GM19043 (cell line): ENCODE measurements around the gene C11orf91.
A peak's percentile ranks its signal among the peaks of the same experiment; 100 is the strongest.
"Not testable (repeated sequence)": the region's sequence is repeated elsewhere in the genome, so short reads cannot be mapped to it uniquely, and the experiment has no call there.

Source experiments
- ATAC-seq: cut with Tn5 transposase; IDR thresholded peaks from one replicate; pipeline ENCODE4 v1.9.1; 2021; ENCODE audit warnings: low read depth; ENCODE audit not compliant: unreplicated experiment

The C11orf91 gene

DNA sequence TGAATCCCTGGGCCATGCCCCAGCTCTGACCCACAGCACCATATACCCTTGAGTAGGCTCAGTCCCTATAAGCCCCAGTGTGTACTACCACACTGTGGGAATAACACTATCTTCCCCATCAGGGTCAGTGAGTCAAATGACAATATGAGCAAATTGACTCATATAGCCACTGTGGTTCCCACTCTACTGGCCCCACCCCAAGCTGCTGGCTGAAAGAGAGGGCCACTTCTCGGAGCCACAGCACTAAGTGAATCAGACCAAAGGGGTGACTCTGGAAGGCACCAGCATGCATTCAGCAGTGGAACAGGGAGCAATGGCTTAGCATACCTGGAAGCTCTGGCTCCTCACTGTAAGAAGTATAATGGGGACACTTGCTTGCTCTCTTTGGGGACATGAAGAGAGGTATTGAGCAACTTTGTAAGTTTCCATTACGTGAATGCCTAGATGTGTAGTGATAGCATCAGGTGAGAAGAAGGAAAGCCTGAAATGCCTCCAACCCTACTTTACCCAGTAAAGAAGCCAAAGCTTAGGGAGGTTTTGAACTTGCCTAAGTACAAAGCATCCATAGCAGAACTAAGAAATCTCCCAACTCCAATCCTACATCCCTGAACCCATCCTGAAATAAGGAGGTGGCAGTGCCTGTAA is 22.1 kb upstream of the C11orf91 start:
- peak; percentile 63 for ATAC-seq

DNA sequence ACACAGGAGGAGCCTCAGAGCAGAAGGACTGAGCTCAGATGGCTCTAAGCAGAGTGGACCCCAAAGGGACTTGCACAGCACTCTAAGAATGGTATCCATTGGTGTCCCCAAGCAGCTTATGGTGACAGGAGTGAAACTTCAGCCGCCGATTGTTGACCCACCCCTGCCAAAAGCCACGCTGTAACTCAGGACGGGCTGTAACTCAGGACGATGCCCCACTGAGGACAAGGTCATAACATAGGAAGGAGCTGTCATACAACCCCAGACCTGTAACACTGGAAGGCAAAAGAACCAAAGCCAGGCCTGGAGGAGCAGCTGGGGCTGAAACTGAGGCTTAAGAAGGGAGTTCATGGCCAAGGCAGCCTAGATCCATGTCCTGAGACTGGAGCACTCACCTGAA is 21.4 kb upstream of the C11orf91 start:
- no peak for ATAC-seq

DNA sequence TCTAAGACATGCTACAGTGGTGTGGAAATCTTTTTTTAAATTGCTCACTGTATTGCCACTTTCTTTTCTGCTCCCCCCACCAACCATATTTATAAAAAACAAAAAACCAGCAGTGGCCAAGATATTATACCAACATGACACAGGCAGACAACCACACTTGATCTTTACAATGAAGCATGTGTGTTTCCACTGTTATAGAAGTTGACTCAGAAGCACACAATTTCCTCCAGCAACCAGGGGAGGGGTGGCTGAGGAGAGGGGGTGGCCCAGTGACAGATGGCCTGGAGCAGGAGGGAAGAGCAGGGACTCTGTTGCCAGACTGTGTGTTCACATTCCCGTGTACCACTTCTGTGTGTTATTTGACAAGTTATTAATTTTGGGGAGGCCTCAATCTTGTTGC is 20.8 kb upstream of the C11orf91 start:
- ATAC-seq: no peak

GRCh38 chr11:33719587-33719986 is 19.0 kb upstream of the C11orf91 start:
- ATAC-seq: no peak

DNA sequence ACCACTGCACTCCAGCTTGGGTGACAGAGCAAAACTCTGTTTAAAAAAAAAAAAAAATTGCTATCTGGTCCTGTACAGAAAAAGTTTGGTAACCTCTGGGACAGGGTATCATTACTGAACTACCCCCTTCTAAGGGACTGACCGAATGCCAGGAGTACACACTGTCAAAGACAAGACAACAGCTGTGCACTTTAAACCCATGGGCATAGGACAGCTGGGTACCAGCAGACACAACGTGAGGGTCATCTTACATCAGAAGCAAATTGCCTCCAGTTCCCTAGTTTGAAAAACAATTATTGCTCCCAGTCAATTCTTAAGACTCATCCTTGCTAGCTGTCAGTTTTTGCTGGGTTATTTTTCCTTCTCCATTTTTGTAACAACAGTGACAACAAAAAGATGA is 17.8 kb upstream of the C11orf91 start:
- ATAC-seq: no peak

DNA sequence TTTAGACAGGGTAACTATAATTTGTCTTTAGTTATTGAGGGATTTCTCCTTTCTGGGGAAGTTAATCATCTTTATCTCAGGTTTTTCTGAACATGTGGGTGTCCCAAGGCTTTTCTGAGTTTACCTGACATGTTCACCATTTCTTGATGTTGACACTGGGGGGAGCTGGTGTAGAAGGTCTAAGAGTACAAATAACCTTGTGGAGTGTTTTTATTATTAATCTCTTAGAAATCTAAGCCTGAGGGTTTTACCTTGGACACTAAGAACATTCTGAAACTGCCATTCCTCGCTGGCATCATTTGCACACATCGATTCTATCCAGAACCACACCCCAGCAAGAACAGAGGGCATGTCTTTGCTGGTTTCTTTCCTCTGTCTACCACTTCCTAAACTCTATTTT is 15.6 kb upstream of the C11orf91 start:
- ATAC-seq: no peak

- no peak for ATAC-seq
Observed at GRCh38 chr11:33713856-33714398, 13.3 kb upstream of the C11orf91 start.

DNA sequence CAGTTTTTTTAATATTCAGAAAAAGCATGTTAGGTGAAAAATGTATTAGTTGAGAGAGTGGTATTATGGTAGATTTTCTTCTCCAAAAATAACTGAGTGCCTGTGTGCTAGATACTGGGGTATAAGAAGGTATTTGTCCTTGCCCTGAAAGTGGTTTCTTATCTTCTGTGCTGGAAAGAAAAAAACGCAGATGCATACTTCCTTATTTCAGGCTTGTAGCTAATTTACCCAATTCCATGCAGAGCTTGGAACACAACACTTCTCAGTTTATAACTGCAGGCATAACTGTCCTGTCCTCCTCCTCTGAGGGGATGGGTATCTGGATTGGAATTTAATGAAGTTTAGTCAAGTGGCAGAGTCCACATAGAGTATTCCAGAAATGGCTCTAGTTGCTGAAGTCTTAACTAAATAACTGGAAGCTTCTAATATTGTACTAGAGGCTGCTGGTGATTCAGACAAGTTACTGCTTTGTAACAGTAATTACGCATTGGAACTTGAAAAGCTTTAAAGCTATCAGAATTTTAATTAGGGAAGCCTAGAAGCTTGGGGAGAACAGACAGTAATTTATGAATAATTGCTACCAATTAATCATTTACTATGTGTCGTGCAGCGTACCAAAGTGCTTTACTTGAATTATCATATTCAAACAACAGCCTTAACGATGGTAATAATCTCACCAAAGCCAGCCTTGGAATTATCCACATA is 12.7 kb upstream of the C11orf91 start:
- ATAC-seq: no peak

DNA sequence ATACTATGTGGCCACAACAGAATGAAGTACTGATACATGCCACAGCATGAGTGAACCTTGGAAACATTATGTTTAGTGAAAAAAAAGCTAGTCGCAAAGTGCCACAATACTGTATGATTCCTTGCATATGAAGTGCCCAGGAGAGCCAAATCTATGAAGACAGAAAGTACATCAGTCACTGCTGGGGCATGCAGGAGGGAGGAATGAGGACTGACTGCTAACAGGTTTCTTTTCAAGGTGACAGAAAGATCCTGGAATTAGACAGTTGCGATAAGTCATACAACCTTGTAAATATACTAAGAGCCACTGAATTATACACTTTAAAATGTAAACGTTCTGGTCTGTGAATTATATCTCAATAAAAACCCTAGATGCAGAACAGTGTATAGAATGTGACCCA is 11.8 kb upstream of the C11orf91 start:
- no peak for ATAC-seq

- ATAC-seq: no peak
Observed at GRCh38 chr11:33709466-33709865, 8.8 kb upstream of the C11orf91 start.

- ATAC-seq: no peak
Observed at GRCh38 chr11:33708985-33709384, 8.4 kb upstream of the C11orf91 start.

- ATAC-seq: not testable (repeated sequence)
Observed at GRCh38 chr11:33707831-33708230, 7.2 kb upstream of the C11orf91 start.

- no peak for ATAC-seq
Observed at GRCh38 chr11:33706966-33707365, 6.3 kb upstream of the C11orf91 start.

GRCh38 chr11:33706546-33706945 is 5.9 kb upstream of the C11orf91 start:
- no peak for ATAC-seq

GRCh38 chr11:33704240-33705002 is 3.8 kb upstream of the C11orf91 start:
- ATAC-seq: no peak

DNA sequence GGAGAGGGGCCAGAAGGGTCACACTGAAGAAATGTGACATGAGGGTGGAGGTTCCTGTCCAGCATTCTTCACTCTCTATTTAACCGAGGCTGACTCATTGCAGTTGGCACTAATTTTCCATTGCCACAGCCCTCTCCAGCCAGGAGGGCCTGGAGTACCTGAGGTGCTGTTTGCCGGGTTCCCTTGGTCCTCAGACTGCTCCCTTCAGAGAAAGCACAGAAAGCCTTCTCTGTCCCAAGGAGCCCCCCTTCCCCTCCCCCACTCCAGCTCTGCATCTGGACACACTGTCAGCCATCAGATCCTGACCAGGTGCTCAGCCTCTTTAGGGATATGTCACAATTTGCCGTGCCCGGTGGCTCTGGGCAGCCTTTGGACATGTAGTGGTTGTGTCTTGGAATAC is 3.2 kb upstream of the C11orf91 start:
- no peak for ATAC-seq

- no peak for ATAC-seq
Observed at GRCh38 chr11:33703234-33703633, 2.6 kb upstream of the C11orf91 start.

- ATAC-seq: no peak
Observed at GRCh38 chr11:33701302-33702230, 940 bp upstream of the C11orf91 start.

GRCh38 chr11:33700063-33700501 is 544 bp downstream of the C11orf91 start:
- no peak for ATAC-seq

- ATAC-seq: no peak
Observed at GRCh38 chr11:33699515-33700062, 1.0 kb downstream of the C11orf91 start.
